ENCODE data around the gene SMO. TPM values are rescaled to one million over a fixed set of nuclear protein-coding genes. Genes with fewer than 3 reads are reported as not detected.

The SMO gene
- total RNA-seq, 4 donors from 2014 or later: 3.1 to 7.7 (median 4.9) TPM

- ATAC-seq (ENCODE audit: low FRiP score): no peak
- DNase-seq (ENCODE audit: low spot score): no peak
- no peak for TF ChIP-seq CTCF (IDR thresholded peaks at IDR 0.05)
Measured at GRCh38 chr7:129199406-129199805, 11.0 kb downstream of the SMO start.

- TF ChIP-seq CTCF (IDR thresholded peaks at IDR 0.05): no peak
- DNase-seq (ENCODE audit: low spot score) (no peak), ATAC-seq (ENCODE audit: low FRiP score) (no peak)
Measured at GRCh38 chr7:129202058-129202777, 13.8 kb downstream of the SMO start.

GRCh38 chr7:129203050-129203741 lies 14.8 kb downstream of the SMO start:
- ATAC-seq (ENCODE audit: low FRiP score) (no peak), DNase-seq (ENCODE audit: low spot score) (no peak)
- no peak for TF ChIP-seq CTCF (IDR thresholded peaks at IDR 0.05)

- no peak for ATAC-seq (ENCODE audit: low FRiP score)
- DNase-seq (ENCODE audit: low spot score): no peak
- TF ChIP-seq CTCF (IDR thresholded peaks at IDR 0.05): no peak
Measured at GRCh38 chr7:129205126-129205818, 16.8 kb downstream of the SMO start.

- no peak for TF ChIP-seq CTCF (IDR thresholded peaks at IDR 0.05)
- DNase-seq (ENCODE audit: low spot score) (no peak), ATAC-seq (ENCODE audit: low FRiP score) (no peak)
Measured at GRCh38 chr7:129205987-129206785, 17.8 kb downstream of the SMO start.

- no peak for DNase-seq (ENCODE audit: low spot score)
- no peak for ATAC-seq (ENCODE audit: low FRiP score)
- TF ChIP-seq CTCF (IDR thresholded peaks at IDR 0.05): no peak
Measured at GRCh38 chr7:129208667-129209066, 20.2 kb downstream of the SMO start.
